Embryonic facial prominence (tissue), 1 donor: ENCODE results near the gene OR1L4.

Experiments used
- DNase-seq: peaks from one replicate; pipeline ENCODE4 v3.0.0-alpha.2; 2016; ENCODE audit errors: extremely low spot score

OR1L4 gene, protein sequence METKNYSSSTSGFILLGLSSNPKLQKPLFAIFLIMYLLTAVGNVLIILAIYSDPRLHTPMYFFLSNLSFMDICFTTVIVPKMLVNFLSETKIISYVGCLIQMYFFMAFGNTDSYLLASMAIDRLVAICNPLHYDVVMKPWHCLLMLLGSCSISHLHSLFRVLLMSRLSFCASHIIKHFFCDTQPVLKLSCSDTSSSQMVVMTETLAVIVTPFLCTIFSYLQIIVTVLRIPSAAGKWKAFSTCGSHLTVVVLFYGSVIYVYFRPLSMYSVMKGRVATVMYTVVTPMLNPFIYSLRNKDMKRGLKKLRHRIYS

DNA sequence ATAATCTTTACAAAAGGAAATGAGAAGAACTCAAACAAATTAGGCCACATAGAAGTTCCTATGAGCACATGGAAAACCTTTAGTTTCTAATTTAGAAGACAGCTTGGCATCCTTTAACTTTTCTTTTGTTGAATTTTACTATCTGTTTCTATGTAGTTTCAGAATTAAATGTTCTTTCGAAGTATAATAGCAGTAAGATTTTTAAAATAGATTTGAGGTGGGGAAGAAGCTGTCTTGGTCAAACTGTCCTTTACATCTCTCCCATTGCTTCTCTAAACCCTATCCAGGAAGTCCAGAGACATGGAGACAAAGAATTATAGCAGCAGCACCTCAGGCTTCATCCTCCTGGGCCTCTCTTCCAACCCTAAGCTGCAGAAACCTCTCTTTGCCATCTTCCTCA lies at the start of gene OR1L4:
TSS of gene OR1L4 (plus strand) at position 301 of the 400 bp plus-strand sequence. CDS start at position 301, 0 bp downstream.
- no peak for DNase-seq

DNA sequence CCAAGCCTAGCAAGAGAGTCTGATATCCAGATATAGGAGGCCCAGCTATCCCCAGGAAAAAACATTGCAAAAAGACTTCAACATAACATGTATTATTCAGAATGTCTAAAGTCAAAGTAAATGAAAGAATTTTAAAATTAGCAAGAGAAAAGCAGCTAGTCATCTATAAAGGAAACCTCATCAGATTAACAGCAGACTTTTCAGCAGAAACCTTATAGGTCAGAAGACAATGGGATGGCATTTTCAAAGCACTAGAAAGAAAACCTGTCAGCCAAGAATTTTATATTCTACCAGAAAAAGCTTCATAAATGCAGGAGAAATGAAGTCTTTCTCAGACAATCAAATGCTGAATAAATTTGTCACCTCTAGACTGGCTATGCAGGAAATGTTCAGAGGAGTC lies 38.9 kb upstream of the OR1L4 start:
- no peak for DNase-seq

- DNase-seq = no peak
Measured at GRCh38 chr9:122695696-122696095, 28.1 kb upstream of the OR1L4 start.

DNA sequence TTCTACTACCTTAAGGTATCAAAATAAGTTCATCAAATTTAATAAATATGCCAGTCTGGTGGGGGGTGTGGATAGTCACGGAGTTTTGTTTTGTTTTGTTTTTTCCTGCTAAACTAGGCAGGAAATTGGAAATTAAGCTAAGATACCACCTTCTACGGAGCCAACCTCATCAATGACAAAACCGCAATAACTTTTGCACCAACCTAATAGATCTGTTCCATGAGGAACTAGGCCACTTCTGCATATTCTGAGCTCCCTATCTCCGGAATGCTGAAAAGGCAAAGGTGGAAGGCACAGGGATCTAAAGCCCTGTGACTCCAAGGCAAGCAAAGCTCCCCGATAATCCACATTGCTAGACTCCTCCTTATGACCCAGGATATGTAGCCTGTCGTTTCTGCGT lies 5.8 kb upstream of the OR1L4 start:
- no peak for DNase-seq

DNA sequence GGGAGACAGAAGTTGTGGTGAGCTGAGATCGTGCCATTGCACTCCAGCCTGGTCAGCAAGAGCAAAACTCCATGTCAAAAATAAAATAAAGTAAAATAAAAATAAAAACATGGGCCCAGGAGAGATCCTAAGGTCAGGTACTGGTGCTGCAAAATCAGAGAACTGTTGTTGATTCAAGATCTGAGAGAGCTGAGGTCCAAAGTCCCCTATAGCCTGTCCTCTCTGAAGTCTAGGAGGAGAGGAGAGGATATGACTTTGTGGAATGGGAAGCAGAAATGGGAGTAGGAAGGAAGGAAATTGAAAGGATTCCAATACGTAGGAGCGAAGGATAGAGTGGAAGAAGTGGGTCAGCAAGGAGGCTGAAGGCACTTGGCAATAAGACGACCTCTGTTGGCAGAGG lies 4.6 kb upstream of the OR1L4 start:
- no peak for DNase-seq

DNA sequence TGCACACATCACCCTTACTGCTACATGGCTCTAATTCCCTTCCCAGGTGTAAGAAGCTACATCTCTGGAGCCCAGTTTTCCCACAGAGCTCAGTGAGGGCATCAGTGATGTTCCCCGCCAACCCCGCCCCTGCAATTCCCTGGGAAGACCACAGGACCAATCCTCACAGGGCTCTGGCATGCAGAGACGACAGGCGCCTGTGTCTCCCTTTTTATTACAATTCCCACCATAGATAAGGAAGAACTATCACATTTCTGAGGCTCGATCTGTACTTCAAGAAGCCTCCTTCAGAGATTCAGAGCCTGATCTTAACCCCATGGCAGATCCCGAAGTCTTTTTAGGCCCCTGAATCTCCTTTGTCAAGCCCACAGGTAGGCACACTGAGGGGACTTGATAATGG lies 18.2 kb downstream of the OR1L4 start, which contains the start of gene OR1L6:
TSS of gene OR1L6 (plus strand) at position 301 of the 400 bp plus-strand sequence. CDS start 7,545 bp downstream, outside the sequence.
- DNase-seq = no peak

- DNase-seq = no peak
Measured at GRCh38 chr9:122754825-122755224, 31.0 kb downstream of the OR1L4 start.

DNA sequence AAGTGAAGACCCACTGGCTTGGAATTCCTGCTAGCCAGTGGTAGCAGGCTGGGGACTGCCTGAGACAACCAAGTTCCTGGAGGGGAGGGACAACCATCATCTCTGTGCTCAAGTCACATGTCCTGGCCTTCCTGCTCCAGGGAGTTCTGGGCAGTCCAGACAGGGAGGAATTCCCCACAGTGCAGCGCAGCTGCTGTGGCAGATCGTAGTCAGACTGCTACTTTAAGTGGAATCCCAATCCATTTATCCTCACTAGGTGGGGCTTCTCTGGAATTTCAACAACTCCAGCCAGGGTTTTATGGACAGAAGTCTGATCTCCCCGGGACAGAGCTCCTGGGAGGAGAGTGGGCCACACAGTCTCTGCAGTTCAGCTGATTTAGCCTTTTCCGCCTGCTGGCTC lies 44.0 kb downstream of the OR1L4 start:
- no peak for DNase-seq
